ENCODE results near the gene E2F1.
A peak's percentile ranks its signal among the peaks of the same experiment; 100 is the strongest.
"Not testable (repeated sequence)": the region's sequence is repeated elsewhere in the genome, so short reads cannot be mapped to it uniquely, and the experiment has no call there.

E2F1 gene

DNA sequence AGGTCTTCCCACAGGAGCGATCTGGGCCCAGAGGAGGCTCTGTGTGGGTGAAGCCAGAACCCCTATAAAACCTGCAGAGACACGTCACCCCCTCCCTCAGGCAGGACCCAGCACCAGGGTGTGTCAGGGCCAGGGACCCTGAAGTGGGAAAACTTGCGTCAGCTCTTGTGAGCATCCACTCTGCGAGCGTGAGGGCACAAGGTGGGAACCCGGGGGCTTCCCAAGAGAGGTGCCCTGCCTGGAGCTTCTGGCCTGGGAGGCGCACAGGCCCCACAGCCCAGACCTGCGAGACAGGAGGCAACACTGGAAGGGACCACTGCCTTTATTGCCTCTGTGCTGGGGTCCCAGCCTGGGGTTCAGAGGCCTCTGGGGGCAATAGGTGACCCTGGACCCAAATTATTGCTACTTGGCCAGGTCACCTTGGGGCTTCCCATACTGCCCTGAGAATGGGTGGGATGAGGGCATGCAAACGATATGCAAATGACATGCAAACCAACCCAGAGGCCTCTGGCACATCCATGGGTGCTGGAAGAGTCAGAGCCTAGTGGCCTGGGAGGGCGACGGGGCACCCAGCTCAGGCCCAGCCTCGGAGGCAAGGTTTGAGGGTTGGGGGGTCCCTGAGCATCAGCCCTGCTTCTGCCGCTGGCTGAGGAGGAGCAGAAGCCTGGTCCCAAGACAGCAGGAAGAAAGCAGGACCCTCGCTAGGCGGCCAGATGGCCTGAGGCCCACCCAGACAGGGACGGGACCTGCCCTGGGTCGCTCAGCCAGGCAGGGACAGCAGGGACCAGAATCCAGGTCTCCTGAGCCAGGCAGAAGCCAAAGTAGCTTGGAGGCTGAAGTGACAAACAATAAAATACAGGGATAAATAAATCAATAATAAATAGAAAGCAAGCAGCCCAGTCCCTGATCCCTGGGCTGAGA, 29.1 kb downstream of the E2F1 start:
- DNase-seq, result no peak

- DNase-seq, result no peak
Measured at GRCh38 chr20:33656010-33656782, 30.0 kb downstream of the E2F1 start.

GRCh38 chr20:33655164-33655563, 31.0 kb downstream of the E2F1 start:
- no peak for DNase-seq

DNA sequence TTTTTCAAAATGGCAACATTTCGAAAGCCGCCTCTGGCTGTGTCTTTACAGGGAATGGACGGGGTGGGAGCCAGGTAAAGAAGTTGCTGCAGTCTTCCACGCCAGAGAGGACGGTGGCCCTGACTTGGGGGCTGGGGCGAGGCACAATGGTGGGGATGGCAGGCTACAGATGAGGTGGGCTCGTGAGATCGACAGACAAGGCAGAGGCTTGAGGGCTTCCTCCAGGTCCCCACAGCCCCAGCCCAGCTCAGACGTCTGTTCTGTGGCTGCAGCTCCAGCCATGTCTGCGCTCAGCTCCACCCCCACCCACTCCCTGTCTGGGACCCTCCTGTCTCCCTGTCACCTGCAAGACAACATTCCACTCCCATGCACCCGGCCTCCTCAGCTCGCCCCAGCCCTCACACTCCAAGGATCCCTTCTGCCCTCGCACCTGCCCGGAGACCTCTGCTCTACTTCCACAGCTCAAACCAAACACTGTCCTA, 31.5 kb downstream of the E2F1 start:
- no peak for DNase-seq

DNA sequence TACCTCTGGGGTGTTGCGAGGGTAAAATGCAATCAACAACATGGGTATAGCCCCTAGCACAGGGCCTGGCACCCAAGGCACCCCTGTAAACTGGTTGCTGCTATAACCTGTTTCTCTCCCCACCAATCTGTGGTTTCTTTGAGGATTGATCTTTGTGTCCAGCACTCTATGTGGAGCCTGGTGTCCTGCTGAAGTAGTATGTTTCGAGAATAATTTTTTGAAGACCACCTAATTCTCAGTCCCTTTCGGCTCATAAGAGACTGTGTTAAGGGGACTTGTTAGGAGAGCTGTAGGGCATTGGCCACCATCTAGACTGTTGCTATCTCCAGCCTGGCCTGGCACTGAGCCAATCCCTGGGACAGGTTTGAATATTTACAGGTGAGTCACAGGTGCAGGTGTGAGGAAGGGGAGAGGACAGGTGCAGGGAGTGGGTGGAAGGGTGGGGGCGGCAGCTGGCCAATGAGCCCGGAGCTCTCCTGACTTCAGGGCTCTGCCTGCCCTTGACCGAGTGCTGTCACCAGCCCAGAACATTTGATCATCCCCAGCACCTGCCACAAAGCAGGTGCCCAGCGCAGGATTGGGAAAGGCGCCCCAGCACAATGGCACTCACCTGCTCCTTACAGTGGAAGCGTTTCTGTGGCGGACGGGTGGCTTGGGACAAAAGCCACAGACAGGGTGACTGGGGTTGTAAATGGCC, 32.1 kb downstream of the E2F1 start:
- peak; percentile 77 for DNase-seq

GRCh38 chr20:33653218-33653899, 32.8 kb downstream of the E2F1 start:
- DNase-seq, result no peak

DNA sequence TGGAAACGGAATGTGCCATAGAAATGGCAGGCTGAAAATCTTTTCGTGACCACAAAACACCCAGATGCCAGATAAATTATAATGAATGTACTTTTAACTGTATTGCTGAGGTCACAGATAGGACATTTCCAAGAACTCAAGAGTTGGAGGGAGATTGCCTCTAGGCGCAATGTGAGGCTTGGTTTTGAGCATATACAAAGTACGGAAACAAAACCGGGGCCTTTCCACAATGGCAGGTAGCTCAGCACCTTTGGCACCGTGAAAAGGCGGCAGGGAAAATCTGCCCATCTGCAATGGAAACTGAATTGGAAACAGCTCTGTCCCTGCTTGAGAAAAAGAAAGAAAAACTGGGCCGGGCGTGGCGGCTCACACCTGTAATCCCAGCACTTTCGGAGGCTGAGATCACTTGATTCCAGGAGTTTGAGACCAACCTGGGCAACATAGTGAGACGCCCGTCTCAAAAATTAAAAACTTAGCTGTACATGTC, 34.6 kb downstream of the E2F1 start:
- DNase-seq, result no peak

GRCh38 chr20:33650753-33651561, 35.2 kb downstream of the E2F1 start:
- no peak for DNase-seq

DNA sequence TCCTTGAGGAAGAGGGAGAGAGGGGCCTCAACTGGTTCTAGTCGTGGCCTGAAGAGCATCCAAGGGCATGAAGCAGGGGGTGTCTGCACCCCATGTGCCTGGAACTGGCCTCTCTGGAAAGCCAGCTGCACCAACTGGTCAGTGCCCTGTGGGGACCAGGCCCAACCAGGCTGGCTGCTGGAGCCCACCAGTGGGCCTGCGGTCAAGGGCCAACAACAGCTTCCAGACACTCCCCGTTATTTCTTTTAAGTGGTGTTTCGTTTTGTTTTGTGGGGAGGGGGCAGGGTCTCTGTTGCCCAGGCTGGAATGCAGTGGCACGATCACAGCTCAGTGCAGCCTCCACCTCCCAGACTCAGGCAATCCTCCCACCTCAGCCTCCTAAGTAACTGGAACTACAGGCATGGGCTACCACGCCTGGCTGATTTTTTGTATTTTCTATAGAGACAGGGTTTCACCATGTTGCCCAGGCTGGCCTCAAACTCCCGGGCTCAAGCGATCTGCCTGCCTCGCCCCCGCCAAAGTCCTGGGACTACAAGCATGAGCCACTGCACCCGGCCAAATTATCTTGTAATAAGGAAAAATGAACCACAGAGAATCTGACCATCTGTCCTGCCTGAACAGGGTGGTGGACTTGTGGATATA, 36.0 kb downstream of the E2F1 start:
- DNase-seq, result no peak

DNA sequence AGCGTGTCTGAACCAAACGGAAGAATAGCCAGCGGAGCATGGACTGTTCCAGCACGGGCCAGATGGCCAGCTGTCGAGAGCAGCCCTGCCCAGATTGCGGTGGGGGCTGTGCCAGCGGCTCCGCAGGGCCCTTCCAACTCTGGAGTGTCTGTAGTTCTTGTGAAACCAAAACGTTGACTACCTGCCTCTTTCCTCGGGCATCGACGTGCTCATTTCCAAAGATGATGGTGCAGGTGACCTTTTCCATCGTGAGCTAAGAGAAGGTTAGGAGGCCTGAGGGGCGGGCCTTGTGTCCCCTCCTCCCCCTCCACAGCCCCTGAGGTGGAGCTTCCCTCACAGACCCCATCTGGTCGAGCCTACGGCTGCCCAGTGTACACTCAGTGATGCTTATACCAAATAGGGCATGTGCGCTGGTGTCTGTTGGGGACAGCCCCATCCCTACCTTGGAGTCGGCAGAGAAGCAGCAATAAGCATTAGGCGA, 36.9 kb downstream of the E2F1 start:
- no peak for DNase-seq

DNA sequence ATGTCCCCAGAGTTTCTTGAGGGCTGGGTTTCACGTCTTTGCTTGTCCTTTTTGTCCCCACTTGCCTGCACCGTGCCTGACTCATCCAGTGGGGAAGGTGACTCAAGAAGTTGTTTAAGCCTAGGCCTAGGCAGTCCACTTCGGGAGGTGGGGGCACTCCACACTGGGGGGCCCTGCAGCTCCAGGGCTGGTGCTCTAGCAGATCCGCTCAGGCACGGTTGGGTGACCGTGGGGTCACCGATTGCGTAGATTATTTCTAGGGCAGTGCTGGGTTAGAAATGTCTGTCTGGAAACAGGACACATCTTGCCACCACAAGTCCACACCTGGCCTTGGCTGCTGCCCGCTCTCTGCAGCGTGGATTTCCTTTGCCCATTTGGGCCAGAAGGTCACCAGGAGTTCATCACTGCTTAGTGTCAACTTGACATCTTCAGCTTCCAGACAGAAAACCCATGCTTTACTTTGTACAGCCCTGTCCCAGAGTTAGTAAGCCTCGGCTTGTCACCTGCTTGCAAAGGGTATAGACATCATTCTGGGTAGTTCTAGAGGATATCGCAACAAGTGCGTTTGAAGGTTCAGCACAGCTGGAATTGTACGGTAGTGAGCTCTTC, 37.7 kb downstream of the E2F1 start:
- no peak for DNase-seq

DNA sequence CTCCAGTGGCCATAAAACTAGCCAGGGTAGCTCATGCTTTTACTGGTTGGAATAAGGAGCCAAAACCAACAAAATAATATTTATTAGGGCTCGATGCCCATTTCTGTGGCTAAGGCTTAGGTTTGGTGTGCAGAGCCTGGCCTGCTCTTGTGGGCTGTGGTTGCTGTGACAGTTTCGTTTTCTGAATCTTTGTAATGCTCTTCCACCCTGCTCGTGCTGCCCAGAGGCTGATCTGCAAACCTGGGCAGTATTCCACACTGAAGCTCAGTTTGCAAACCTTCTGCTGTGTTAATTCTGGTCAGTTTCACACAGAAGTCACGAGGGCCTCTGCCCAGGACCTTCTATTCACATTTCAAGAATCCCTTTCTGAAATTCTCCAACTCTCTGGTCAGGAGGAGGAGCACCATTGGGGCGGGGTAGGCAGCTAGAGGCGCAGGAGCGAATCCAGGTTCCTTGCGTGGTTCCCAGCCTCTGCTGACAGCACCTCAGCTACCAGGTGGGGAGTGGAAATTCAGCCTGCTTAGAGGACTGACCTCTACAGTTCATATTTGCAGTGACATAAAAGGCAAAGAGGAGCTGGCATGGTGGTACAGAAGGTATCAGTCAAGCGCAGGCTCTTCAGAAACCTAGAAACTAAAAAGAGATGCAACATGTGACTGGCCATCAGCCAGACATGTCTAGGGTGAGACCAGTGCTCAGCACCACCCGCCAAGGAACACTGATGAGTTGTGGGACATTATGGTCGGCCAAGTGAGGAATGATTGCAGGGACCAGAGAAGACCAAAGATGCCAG, 38.4 kb downstream of the E2F1 start:
- DNase-seq, result no peak

DNA sequence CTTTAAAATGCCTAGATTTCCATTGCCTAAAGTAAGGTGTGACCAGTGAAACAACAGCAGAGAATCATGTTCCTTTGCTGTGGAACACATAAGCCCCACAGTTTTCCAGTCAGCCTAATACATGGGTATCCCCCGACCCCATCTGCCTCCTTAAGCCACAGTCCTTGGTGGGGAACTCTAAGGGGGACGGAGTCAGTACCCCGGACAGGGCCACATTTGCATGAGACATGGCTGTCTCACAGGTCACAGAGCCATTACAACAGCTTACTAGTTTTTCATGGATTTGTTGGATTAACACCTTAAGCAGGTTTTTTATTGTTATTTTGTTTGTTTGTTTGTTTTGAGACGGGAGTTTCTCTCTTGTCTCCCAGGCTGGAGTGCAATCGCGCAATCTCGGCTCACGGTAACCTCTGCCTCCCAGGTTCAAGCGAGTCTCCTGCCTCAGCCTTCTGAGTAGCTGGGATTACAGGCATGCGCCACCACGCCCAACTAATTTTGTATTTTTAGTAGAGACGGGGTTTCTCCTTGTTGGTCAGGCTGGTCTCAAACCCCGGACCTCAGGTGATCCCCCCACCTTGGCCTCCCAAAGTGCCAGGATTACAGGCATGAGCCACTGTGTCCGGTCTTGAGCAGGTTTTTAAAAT, 39.1 kb downstream of the E2F1 start:
- not testable (repeated sequence) for DNase-seq

- no peak for DNase-seq
Measured at GRCh38 chr20:33646191-33646590, 40.0 kb downstream of the E2F1 start.

DNA sequence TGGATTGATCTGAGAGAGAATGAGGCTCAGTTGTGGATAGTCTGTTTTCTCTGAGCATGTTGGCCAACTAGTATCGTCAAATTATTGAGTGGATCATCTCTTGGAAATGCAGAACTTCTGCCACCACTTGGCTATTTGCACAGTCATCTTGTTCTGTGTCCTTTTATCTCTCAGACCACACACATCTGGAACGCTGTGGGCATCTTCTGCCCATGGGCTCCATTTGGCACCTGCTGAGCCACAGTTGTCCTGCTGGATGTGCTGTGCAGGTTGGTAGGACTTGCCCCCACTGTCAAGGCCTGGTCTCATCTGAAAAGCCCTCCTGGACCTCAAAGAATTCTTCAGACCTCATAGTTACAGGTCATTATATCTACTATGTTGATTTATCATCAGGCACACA, 40.8 kb downstream of the E2F1 start:
- no peak for DNase-seq

- DNase-seq, result no peak
Measured at GRCh38 chr20:33645072-33645358, 41.2 kb downstream of the E2F1 start.

- no peak for DNase-seq
Measured at GRCh38 chr20:33644313-33645071, 41.7 kb downstream of the E2F1 start.

DNA sequence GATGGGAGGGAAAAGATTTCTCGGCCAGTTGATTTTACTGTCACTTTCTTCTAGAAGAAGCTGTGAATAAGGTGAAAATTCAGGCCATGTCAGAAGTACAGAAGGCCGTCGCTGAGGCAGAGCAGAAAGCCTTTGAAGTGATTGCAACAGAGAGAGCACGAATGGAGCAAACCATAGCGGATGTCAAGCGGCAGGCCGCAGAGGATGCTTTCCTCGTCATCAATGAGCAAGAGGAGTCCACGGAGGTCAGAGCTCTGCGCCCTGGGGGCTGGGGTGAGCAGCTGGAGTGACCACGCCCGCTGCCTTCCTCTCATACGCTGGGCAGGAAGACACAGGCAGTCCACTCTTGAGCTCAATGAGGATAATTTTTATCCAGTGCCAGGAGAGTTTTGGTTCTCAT, 45.9 kb downstream of the E2F1 start:
- no peak for DNase-seq

DNA sequence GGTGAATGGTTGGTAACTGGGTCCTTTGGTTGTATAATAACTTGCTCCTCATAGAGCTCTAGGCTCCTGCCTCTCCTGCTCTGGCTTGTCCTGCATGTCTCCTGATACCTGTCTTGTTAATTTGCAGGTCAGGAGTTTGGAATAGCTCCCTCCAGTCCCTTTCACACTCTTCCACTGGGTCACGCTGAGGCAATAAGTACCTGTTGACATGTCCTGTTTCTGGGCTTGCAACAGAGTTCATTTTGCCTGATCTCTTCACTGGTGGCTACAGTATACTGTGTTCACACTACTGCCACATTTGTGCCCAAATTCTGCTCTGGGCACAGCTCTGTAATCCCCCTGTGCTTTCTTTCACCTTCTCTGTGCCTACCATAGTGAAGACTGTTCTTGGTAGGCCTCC, 49.4 kb downstream of the E2F1 start:
- no peak for DNase-seq

Measured in NCI-H1417 treated with DMSO at 0.1 percent for 48 hours (cell line).